Calu3 (cell line): ENCODE data around the gene CHRNA10. TPM values are rescaled to one million over a fixed set of nuclear protein-coding genes. Genes with fewer than 3 reads are reported as not detected.

Experiments
- BruUV-seq: library from RNA; stranded (reverse); fragments of 400-500 nt; replicated peaks from 2 replicates; lab custom pipeline; 2021; lab: Mats Ljungman, UMichigan
- CTCF ChIA-PET: fragments of 300-600 bp; sonication (Branson Sonifier 250); formaldehyde crosslinking; loops from one replicate; lab custom pipeline; 2022; ENCODE audit warnings: antibody characterized with exemption; lab: Charles Lee
- DNase-seq: peaks from one replicate; pipeline ENCODE4 v3.0.0; 2022
- H3K27ac Mint-ChIP-seq: one replicate; pipeline ENCODE4 v1.8.0; 2022; ENCODE audit warnings: mixed read lengths; ENCODE audit not compliant: unreplicated experiment
- H3K27me3 Mint-ChIP-seq: one replicate; pipeline ENCODE4 v1.8.0; 2022; ENCODE audit warnings: mixed read lengths; ENCODE audit not compliant: unreplicated experiment
- H3K36me3 Mint-ChIP-seq: one replicate; pipeline ENCODE4 v1.8.0; 2022; ENCODE audit warnings: mild to moderate bottlenecking, moderate library complexity, mixed read lengths; ENCODE audit not compliant: insufficient read depth, unreplicated experiment
- H3K4me1 Mint-ChIP-seq: one replicate; pipeline ENCODE4 v1.8.0; 2022; ENCODE audit warnings: mild to moderate bottlenecking, low read depth, mixed read lengths; ENCODE audit not compliant: unreplicated experiment
- H3K4me3 Mint-ChIP-seq: one replicate; pipeline ENCODE4 v1.8.0; 2022; ENCODE audit warnings: mild to moderate bottlenecking, low read depth, moderate library complexity, mixed read lengths; ENCODE audit not compliant: unreplicated experiment
- H3K9me3 Mint-ChIP-seq: one replicate; pipeline ENCODE4 v1.8.0; 2022; ENCODE audit warnings: low read depth, mixed read lengths; ENCODE audit not compliant: unreplicated experiment
- intact Hi-C: fragments of 100-400 bp; cut with micrococcal nuclease; formaldehyde crosslinking; loops from one replicate; pipeline ENCODE4 v1.10.0; 2022; ENCODE audit not compliant: unreplicated experiment
- total RNA-seq: library from RNA; stranded (reverse); gene quantifications from 2 replicates; pipeline ENCODE4 v1.2.3, GENCODE V29; 2022
- TF ChIP-seq, protein P1 (sequence below): fragments of 200-600 bp; IDR thresholded peaks from one replicate; pipeline ENCODE4 v1.8.0; 2022; ENCODE audit warnings: antibody characterized with exemption; ENCODE audit not compliant: unreplicated experiment

Gene CHRNA10
- total RNA-seq, 1 experiment from 2014 or later: 6.9 TPM

DNA sequence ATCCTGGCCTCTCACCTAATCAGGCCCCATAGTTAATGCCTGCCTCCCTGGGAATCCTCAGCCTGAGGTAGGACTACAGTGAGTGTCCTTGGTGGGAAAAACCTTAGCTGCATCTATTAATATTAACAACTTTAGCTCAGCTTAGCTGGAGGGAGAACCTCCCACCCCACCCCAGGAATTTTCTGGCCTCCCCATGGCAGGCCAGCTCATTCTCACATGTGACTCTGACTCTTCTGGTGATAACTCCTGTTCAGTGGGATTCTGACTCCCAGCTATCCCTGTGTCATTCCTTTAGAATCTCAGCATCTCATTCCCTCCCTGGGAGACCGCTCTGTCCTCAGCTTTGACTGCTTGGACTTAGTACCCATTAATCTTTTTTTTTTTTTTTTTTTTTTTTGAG lies 43.9 kb downstream of the CHRNA10 start:
- BruUV-seq: no TSS peak
- H3K9me3 Mint-ChIP-seq: no peaks in the 10 kb centered on the region
- TF ChIP-seq, protein P1, sequence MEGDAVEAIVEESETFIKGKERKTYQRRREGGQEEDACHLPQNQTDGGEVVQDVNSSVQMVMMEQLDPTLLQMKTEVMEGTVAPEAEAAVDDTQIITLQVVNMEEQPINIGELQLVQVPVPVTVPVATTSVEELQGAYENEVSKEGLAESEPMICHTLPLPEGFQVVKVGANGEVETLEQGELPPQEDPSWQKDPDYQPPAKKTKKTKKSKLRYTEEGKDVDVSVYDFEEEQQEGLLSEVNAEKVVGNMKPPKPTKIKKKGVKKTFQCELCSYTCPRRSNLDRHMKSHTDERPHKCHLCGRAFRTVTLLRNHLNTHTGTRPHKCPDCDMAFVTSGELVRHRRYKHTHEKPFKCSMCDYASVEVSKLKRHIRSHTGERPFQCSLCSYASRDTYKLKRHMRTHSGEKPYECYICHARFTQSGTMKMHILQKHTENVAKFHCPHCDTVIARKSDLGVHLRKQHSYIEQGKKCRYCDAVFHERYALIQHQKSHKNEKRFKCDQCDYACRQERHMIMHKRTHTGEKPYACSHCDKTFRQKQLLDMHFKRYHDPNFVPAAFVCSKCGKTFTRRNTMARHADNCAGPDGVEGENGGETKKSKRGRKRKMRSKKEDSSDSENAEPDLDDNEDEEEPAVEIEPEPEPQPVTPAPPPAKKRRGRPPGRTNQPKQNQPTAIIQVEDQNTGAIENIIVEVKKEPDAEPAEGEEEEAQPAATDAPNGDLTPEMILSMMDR: no peak
- no peak overlapping the region for H3K27ac Mint-ChIP-seq
- DNase-seq: no peak
- H3K27me3 Mint-ChIP-seq: peaks cover 22% of the 10 kb centered on the region
- no peaks in the 10 kb centered on the region for H3K36me3 Mint-ChIP-seq
- no peaks in the 10 kb centered on the region for H3K4me1 Mint-ChIP-seq
- intact Hi-C loops: no loop called here
- H3K4me3 Mint-ChIP-seq: no peak overlapping the region
- CTCF ChIA-PET: no interaction called here

DNA sequence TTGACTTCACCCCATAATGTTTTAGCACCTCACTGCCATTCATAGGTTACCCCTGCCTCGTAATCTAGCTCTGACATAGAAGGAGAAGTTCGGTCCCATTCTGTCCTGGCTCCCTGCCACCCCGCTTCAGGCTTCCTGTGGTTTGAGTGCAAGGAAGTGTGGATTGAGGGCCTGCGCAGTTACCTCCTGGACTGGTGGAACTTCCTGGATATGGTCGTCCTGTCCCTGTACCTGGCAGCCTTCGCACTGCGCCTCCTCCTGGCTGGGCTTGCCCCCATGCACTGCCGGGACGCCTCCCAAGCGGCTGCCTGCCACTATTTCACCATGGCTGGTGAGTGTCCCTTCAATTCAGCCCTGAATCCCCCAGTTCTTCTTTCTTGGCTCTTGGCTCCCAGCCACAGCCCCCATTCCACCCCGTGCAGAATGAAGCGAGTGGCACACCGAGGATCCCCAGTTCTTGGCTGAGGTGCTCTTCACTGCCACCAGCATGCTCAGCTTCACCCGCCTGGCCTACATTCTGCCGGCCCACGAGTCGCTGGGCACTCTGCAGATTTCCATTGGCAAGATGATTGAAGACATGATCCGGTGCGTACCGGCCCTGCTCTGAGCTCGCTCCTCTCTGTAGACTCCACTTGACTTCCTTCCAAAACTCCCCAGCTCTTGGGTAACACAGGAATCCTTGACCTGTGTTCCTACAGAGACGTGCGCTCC lies 44.8 kb downstream of the CHRNA10 start:
- Mint-ChIP-seq H3K4me1 (no peaks in the 10 kb centered on the region), H3K4me3 (no peak overlapping the region), H3K9me3 (no peaks in the 10 kb centered on the region), H3K27me3 (peaks cover 22% of the 10 kb centered on the region), H3K36me3 (no peaks in the 10 kb centered on the region), H3K27ac (no peak overlapping the region)
- CTCF ChIA-PET: no interaction called here
- no TSS peak for BruUV-seq
- TF ChIP-seq, protein P1: no peak
- intact Hi-C loops: no loop called here
- no peak for DNase-seq

DNA sequence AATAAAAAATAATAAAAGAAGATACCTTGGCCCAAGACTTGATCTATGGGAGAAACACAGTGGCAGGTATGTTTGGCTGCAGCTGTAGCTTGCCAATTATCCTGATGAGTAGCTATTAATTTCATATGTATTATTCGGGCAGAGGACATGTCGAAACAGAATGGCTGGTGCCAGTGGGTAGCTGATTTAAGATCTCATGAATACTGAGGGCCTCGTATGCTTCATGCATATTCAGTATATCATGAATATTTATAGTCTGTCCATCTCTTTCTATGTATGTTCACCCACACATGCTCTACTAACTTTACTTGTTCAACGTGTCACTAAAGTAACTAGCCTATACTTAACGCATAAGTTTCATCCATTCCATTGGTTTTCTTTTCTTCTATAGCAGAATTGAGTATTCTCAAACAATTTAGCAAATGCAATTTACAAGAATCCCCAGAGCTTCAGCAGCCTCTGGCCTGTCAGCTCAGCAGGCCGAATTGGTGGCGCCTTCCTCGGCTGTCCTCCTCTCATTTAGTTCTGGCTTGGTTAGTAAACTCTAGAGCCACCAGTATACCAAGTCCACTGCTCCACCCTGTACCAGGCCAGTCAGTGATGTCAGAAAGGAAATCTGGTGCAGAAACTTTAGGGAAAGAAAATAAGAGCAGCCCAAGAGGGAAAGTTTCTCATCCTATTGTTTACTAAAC lies 47.3 kb downstream of the CHRNA10 start:
- H3K27me3 Mint-ChIP-seq: peaks cover 39% of the 10 kb centered on the region
- no peak overlapping the region for H3K4me3 Mint-ChIP-seq
- no peaks in the 10 kb centered on the region for H3K9me3 Mint-ChIP-seq
- intact Hi-C loops: no loop called here
- CTCF ChIA-PET: no interaction called here
- DNase-seq: no peak
- BruUV-seq: no TSS peak
- no peak overlapping the region for H3K27ac Mint-ChIP-seq
- TF ChIP-seq, protein P1: no peak
- no peaks in the 10 kb centered on the region for H3K36me3 Mint-ChIP-seq
- no peaks in the 10 kb centered on the region for H3K4me1 Mint-ChIP-seq

DNA sequence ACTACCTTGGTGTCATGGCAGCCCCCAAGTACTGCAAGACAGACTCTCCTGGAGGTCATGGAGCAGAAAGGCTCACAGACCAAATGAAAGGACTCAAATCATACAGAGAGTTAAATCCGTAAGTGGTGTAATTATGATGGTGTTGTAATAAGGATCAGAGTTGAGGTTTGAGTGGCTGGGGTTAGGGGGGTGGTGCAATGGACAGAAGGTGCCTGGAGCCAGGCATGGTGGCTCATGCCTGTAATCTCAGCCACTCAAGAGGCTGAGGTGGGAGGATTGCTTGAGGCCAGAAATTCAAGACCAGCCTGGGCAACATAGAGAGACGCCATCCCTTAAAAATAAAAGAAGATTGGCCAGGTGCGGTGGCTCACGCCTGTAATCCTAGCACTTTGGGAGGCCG lies 48.1 kb downstream of the CHRNA10 start:
- DNase-seq: no peak
- CTCF ChIA-PET: no interaction called here
- no TSS peak for BruUV-seq
- H3K9me3 Mint-ChIP-seq: no peaks in the 10 kb centered on the region
- H3K4me1 Mint-ChIP-seq: no peaks in the 10 kb centered on the region
- intact Hi-C loops: no loop called here
- TF ChIP-seq, protein P1: no peak
- no peaks in the 10 kb centered on the region for H3K36me3 Mint-ChIP-seq
- peaks cover 42% of the 10 kb centered on the region for H3K27me3 Mint-ChIP-seq
- no peak overlapping the region for H3K4me3 Mint-ChIP-seq
- H3K27ac Mint-ChIP-seq: no peak overlapping the region
